ENCODE measurements around the gene DIP2B. TPM values are rescaled to one million over a fixed set of nuclear protein-coding genes. Genes with fewer than 3 reads are reported as not detected.

Gene DIP2B
- total RNA-seq, 1 experiment from 2014 or later, result 20.0 TPM

- TF ChIP-seq CTCF (conservative IDR thresholded peaks at IDR 0.05), result no peak
- H3T11ph ChIP-seq (ENCODE audit: low read length), result no peak overlapping the region
- no peak overlapping the region for H3K27ac ChIP-seq (ENCODE audit: insufficient read length, low read depth, low read length)
- WGBS (ENCODE audit: extremely low coverage, insufficient read length, low lambda C conversion rate), result no CpG with 5 or more reads among the region's 5 CpGs
- no peak overlapping the region for H2BK20ac ChIP-seq (ENCODE audit: low read depth, low read length, poor library complexity, severe bottlenecking)
- no peaks in the 10 kb centered on the region for H3K4me1 ChIP-seq (ENCODE audit: insufficient read depth, low read length)
- H2AFZ ChIP-seq (ENCODE audit: low read length), result no peak overlapping the region
- no peak overlapping the region for H3K18ac ChIP-seq (ENCODE audit: insufficient read length, low read depth, low read length)
- H4K20me1 ChIP-seq (ENCODE audit: control insufficient read depth, insufficient read depth, insufficient read length), result no peaks in the 10 kb centered on the region
- no peaks in the 10 kb centered on the region for H3K79me1 ChIP-seq (ENCODE audit: insufficient read depth, low read depth, low read length, poor library complexity, severe bottlenecking)
- H3K4ac ChIP-seq (ENCODE audit: low read depth, low read length), result no peak overlapping the region
- H3K27me3 ChIP-seq (ENCODE audit: insufficient read depth, low read length), result no peaks in the 10 kb centered on the region
- peak; percentile 9 for DNase-seq
- H3K23ac ChIP-seq (ENCODE audit: insufficient read length, low read depth, low read length), result no peak overlapping the region
- Mint-ChIP-seq H3K4me1 (peaks cover 4 to 5% of the 10 kb centered on the region in 2 experiments; a peak in 2 of 4 replicates), H3K36me3 (ENCODE audit: insufficient read depth in 1 of 3, low read depth in 3 of 3) (peaks cover 0 to 4% (median 3%) of the 10 kb centered on the region in 3 experiments; a peak in 3 of 7 replicates), H3K9me3 (no peaks in the 10 kb centered on the region; a peak in 1 of 5 replicates), H3K4me3 (no peak overlapping the region), H3K27ac (peak overlapping the region in 1 of 3 experiments; percentile 82; a peak in 1 of 7 replicates), H3K27me3 (ENCODE audit: low read depth) (no peaks in the 10 kb centered on the region)
- H3K23me2 ChIP-seq (ENCODE audit: insufficient read length, low read depth, low read length, poor library complexity, severe bottlenecking), result no peaks in the 10 kb centered on the region
- no peak overlapping the region for H2BK12ac ChIP-seq (ENCODE audit: insufficient read length, low read depth, low read length)
- no peak overlapping the region for H4K91ac ChIP-seq (ENCODE audit: insufficient read length, low read depth, low read length)
- H3K56ac ChIP-seq (ENCODE audit: insufficient read length, low read depth, low read length), result no peak overlapping the region
- H3K79me2 ChIP-seq (ENCODE audit: insufficient read depth, low read length), result no peaks in the 10 kb centered on the region
- H3K9me3 ChIP-seq (ENCODE audit: control insufficient read depth, low read depth, low read length), result no peaks in the 10 kb centered on the region
- no peak overlapping the region for H2BK15ac ChIP-seq (ENCODE audit: low read depth, low read length)
- no peak overlapping the region for H3K9ac ChIP-seq (ENCODE audit: extremely low read depth, insufficient read length, low read length)
- H2BK5ac ChIP-seq (ENCODE audit: insufficient read length, low read length), result no peak overlapping the region
- no peak overlapping the region for H3K14ac ChIP-seq (ENCODE audit: insufficient read depth, low read length)
- H2AK5ac ChIP-seq (ENCODE audit: insufficient read length, low read length), result no peak overlapping the region
- no peak overlapping the region for H4K8ac ChIP-seq (replicated peaks; ENCODE audit: insufficient read length, low read depth, low read length)
- H4K5ac ChIP-seq (ENCODE audit: insufficient read length, low read depth, low read length), result no peak overlapping the region
- H2BK120ac ChIP-seq (ENCODE audit: low read depth, low read length, poor library complexity, severe bottlenecking), result no peak overlapping the region
- H3K4me2 ChIP-seq (ENCODE audit: insufficient read depth, insufficient read length, low read length), result no peak overlapping the region
These were observed 248.5 kb downstream of the DIP2B start for GRCh38 chr12:50753232-50753769.

All from H9 (cell line).